T-helper 2 cell treated with Interferon-gamma antibody and Interleukin-4, amounts not matched to agents 100 ng/mL and 5 ng/mL, for 36 hours (primary cell): Measurements from ENCODE around the gene SLC15A5. TPM values are rescaled to one million over a fixed set of nuclear protein-coding genes. Genes with fewer than 3 reads are reported as not detected.

Experiments
- intact Hi-C: fragments of 100-400 bp; cut with micrococcal nuclease; formaldehyde crosslinking; loops from one replicate; pipeline ENCODE4 v1.15.1; 2023
- total RNA-seq: library from RNA; stranded (reverse); gene quantifications from 2 replicates; pipeline ENCODE4 v1.2.3, GENCODE V29; 2022

The SLC15A5 gene
- total RNA-seq, 1 donor from 2014 or later, result not detected

DNA sequence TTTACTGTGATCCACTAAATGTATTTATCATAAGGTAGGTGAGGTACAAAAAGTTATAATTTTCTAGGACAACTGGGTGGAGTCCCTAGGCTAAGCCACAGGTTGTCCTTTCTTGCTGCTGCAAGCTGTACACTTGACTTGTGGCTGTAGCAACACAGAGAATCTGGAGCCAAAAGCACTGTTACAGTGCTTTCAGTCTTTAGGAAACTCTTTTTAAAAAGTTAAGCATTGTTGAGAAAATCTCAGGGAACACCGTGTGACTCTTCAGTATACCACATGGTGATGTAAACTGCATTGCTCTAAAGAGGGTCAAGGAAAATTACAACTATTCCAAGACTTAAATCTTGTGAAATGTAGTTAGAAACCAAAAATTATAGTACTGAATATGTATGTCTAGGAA lies 11.4 kb downstream of the SLC15A5 start:
- intact Hi-C loops, result no loop called here

DNA sequence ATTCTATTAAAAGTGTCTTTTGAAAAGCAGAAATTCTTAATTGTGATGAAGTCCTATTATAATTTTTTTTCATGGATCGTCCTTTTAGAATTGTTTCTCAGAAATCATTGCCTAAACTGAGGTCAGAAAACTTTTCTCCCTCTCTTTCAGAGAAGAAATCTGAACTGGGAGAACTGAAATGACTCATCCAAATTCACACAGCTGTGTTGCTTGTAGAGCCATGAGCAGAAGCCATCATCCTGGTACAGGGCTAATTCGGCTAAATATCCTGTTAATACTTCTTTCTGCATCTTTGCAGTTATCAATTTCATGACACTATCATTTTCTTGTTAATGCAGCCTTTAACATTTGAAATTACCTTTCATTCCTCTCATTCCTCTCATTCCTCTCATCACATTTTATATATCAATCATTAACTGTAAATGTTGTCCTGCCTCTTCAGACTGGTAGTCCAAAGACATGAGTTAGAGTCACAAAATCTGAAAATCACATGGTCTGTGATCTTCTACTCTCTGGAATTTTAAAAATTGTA lies 15.5 kb downstream of the SLC15A5 start:
- intact Hi-C loops, result no loop called here

GRCh38 chr12:16260206-16260605 lies 17.3 kb downstream of the SLC15A5 start:
- intact Hi-C loops, result no loop called here

DNA sequence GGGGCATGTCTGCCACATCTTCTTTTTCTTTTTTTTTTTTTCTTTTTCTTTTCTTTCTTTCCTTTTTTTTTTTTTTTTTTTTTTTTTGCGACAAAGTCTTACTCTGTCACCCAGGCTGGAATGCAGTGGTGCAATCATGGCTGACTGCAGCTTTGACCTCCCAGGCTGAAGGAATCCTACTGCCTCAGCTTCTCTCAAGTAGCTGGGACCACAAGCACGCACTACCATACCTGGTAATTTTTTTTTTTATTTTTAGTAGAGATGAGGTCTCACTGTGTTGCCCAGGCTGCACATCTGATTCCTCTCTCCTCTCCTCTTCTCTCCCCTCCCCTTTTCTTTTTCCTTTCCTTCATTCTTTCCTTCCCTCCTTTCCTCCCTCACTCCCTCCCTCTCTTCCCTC lies 18.5 kb downstream of the SLC15A5 start:
- intact Hi-C loops, result no loop called here

GRCh38 chr12:16246264-16246663 lies 31.2 kb downstream of the SLC15A5 start:
- intact Hi-C loops, result no loop called here

DNA sequence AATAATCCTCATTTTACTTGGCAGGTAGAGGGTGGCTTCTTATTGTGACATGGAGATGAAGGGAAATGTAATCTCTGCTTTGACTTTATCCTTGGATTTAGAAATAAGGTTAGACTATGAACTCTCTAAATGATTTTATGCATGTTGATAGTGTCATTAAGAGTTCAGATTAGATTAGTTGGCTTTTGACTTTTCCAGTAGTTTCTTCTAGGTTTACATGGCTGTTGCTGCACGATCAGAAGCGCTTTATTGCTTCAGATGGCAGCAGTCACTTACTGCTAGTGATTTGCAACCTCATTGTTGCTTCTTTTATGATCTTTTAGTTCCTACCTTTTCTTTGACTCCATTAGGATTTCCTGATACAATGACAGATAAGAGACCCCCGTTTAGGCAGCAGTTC lies 32.3 kb downstream of the SLC15A5 start:
- intact Hi-C loops, result no loop called here

DNA sequence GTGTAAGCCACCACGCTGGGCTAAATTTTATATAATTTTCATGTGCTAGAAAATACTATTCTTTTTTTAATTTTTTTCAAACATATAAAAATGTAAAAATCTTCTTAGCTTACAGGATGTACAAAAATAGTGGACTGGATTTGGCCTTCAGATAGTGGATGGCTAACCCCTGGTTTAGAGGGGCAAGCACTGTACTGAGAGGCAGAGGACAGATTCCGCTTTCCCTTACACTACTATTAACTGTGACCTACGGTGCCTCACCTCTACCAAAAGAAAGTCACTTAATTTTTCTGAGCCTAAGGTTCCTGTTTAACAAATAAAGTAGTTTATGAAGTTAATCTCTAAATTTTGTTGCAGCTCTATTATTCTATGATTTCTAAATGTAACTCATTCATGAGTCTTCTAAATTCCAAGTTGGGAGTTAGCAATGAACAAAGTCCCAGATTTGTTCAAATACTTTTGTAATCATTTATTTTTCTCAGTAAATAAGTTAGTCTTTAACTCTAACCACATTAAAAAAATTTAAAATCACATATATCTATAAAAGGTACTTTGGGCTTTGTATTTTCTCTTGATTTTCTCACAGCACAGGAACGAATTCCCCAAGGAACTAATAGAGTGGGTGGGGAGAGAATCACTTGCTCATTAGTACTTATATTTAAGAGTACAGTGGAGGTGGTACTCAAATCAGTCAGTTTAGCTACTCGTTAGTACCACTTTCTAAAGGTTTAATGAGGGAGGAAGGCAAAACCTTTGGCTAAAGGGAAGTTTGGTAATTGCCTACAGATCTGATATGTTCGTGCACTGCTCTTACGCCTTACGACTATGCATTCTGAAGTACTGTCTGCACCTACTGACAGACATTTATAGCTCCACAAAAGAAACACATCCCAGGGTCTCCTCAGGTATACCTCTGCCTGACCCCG lies 33.7 kb downstream of the SLC15A5 start:
- intact Hi-C loops, result no loop called here

- intact Hi-C loops, result no loop called here
Measured at GRCh38 chr12:16241346-16241745, 36.1 kb downstream of the SLC15A5 start.

- intact Hi-C loops, result no loop called here
Measured at GRCh38 chr12:16238661-16239060, 38.8 kb downstream of the SLC15A5 start.

DNA sequence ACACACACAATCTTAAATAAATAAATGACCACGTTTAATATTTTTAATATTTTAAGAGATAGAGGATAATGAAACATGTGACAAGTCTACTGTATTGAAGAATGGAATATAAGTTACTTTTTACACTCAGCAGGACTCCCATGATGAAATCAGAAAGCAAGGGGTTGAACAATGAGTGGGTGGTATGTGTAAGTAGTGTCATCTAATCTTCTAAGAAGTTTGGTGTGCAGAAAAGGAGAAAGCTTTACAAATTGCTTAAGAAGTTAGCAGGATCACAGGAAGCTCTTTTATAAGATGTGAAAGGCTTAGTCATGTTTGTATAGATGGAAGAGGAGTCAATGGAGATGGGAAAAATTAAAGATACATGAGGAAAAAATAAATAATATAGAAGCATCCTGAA lies 47.8 kb downstream of the SLC15A5 start:
- intact Hi-C loops, result no loop called here

GRCh38 chr12:16228067-16228466 lies 49.4 kb downstream of the SLC15A5 start:
- intact Hi-C loops, result no loop called here

DNA sequence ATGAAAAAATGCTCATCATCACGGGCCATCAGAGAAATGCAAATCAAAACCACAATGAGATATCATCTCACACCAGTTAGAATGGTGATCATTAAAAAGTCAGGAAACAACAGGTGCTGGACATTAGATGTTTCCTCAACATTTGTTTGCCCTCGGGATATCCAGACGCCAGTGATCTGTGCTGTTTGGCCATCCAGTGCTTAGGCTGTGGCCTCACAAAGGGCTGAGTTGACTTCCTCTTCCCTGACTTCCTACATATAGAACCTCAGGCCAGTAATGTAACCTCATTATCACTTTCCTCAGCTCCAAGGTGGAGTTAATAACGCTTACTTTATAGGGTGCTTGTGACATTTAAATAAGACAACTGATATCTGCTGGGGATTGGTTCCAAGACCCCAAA lies 51.8 kb downstream of the SLC15A5 start:
- intact Hi-C loops, result no loop called here

GRCh38 chr12:16224196-16224595 lies 53.3 kb downstream of the SLC15A5 start:
- intact Hi-C loops, result no loop called here

- intact Hi-C loops, result no loop called here
Measured at GRCh38 chr12:16221776-16222175, 55.7 kb downstream of the SLC15A5 start.

DNA sequence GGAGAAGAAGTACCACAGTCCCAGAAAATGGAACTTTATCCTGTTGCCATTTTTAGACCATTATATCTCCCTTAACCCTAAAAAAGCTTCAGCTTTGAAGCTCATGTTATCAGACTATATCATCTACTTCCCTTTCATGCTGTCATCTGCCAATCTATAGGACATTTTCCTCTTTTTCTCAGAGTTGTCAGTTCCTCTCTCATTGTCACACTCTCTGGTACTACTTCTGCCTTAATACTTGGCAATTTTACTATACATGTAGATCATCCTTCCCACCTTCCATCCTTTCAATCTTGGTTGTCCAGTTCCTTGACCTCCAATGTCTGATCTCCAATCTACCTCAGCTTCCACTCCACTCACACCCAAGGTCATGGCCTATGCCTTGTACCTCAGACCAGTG lies 57.4 kb downstream of the SLC15A5 start:
- intact Hi-C loops, result no loop called here

GRCh38 chr12:16218934-16219751 lies 58.3 kb downstream of the SLC15A5 start:
- intact Hi-C loops, result no loop called here

DNA sequence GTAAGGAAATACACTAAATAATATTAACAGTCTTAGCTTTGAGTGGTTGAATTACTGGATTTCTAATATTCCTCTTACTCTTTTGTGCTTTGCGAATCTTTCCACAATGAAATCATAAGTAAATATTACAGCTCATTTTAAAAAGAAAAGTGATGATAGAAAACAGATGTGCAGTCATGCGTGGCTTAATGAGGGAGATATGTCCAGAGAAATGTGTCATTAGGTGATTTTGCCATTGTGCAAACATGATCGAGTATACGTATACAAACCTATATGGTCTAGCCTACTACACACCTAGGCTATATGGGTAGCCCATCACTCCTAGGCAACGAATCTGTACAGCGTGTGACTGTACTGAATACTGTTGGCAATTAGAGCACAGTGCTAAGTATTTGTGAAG lies 59.3 kb downstream of the SLC15A5 start:
- intact Hi-C loops, result no loop called here

DNA sequence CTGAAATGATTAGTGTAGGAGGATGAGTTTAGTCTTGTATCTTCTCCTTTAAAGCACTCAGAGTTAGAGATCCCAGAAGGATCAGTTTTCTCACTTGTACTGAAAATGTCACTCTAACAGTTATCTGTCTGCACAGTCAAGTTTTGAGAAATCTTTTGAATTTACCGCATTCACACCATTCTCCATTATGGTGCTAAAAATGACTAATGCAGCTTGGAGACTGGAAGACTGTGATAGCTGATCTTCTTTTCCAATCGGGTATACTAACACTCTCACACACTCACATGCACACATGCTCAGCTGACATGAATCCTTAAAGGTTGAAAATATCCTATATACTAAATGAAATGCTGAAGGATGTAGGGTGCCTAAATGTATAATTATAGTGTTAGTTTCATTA lies 65.8 kb downstream of the SLC15A5 start:
- intact Hi-C loops, result no loop called here

DNA sequence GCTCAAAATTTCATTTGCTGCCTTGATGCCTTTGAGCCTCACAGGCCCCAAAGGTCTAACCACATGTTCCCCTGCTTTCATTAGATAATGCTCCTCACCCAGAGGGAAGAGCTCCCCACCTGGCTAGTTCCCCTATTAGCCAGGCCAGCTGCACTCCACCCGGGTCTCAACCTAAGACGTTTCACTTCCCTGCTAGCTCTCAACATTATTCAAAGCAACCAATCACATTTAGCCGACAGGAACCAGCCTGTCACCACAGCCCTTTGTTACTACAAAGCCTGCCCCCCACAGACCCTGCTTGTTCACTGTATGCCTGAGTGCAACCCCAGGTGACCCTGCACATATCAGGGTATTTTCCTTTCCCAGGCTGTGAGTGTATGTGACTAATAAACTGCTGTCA lies 78.6 kb downstream of the SLC15A5 start:
- intact Hi-C loops, result no loop called here

- intact Hi-C loops, result no loop called here
Measured at GRCh38 chr12:16197600-16197999, 79.9 kb downstream of the SLC15A5 start.

- intact Hi-C loops, result no loop called here
Measured at GRCh38 chr12:16189849-16190248, 87.6 kb downstream of the SLC15A5 start.

DNA sequence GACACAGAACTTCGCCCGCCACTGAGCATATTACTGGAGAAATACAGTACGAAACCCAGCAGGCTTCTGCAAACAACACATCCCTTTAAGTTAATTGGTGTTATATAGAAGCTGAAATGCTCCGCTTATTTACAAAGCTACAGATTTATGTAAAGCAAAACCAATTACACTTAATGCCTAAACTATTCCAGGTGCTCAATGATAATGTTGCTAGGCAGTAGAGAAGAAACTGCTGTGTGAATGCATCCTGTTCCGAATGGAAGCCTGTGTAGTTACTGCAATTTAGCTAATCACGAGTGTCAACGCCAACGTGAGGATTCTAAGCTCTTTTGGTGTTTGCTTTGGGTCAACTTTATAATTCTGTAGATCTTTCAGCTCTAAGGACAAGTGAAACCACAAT lies 89.8 kb downstream of the SLC15A5 start:
- intact Hi-C loops, result no loop called here
